K562 (cell line): ENCODE measurements around the gene MTA2. TPM values are rescaled to one million over a fixed set of nuclear protein-coding genes. Genes with fewer than 3 reads are reported as not detected.

Experiments used
- ETV1 ChIP-seq: fragments of 450-650 bp; conservative IDR thresholded peaks from 2 replicates; pipeline ENCODE4 v1.6.1; 2016; ENCODE audit warnings: missing genetic modification characterization, control low read depth, low read depth, missing compliant biosample characterization
- HDAC1 ChIP-seq, 2 experiments: fragments of 450-650 bp; IDR thresholded peaks; 2 replicates each; pipeline ENCODE4 v1.6.1; 2016 to 2017; ENCODE audit warnings: inconsistent platforms in 1 of 2, mild to moderate bottlenecking in 1 of 2, moderate library complexity in 1 of 2
- HMGN3 ChIP-seq: IDR thresholded peaks from 2 replicates; pipeline ENCODE4 v1.6.1; 2011; ENCODE audit warnings: borderline replicate concordance, low read depth, mild to moderate bottlenecking, mixed read lengths, low read length; ENCODE audit not compliant: insufficient read length; ENCODE audit errors: extremely low read depth
- MEF2D ChIP-seq: conservative IDR thresholded peaks from 2 replicates; pipeline ENCODE4 v1.6.1; 2016; ENCODE audit warnings: low read depth, missing genetic modification characterization, missing compliant biosample characterization
- MIER1 ChIP-seq: fragments of 450-650 bp; IDR thresholded peaks from 2 replicates; pipeline ENCODE4 v1.6.1; 2016; ENCODE audit warnings: antibody characterized with exemption, mild to moderate bottlenecking, low read depth
- MYNN ChIP-seq, 2 experiments: sonication (generic); formaldehyde crosslinking in 1 of 2; IDR thresholded peaks; 2 replicates each; pipeline versions ENCODE4 v1.5.0 to v1.6.1; 2016 to 2020; ENCODE audit warnings: antibody characterized with exemption in 1 of 2, missing genetic modification reagents in 1 of 2
- NFATC3 ChIP-seq: fragments of 450-650 bp; IDR thresholded peaks from 2 replicates; pipeline ENCODE4 v1.6.1; 2017; ENCODE audit warnings: mild to moderate bottlenecking
- PCBP1 ChIP-seq: fragments of 200-400 bp; formaldehyde crosslinking; IDR thresholded peaks from 2 replicates; pipeline ENCODE4 v1.6.1; 2018; ENCODE audit warnings: mild to moderate bottlenecking, low read depth, low read length; ENCODE audit not compliant: poor library complexity, severe bottlenecking
- SAFB ChIP-seq: fragments of 200-400 bp; formaldehyde crosslinking; IDR thresholded peaks from 2 replicates; pipeline ENCODE4 v1.6.1; 2017; ENCODE audit warnings: low read depth, low read length, borderline replicate concordance
- SMARCC2 ChIP-seq: fragments of 450-650 bp; IDR thresholded peaks from 2 replicates; pipeline ENCODE4 v1.6.1; 2017; ENCODE audit warnings: antibody characterized with exemption, moderate library complexity, mild to moderate bottlenecking, low read depth
- TBL1XR1 ChIP-seq, 2 experiments: IDR thresholded peaks; 2 replicates each; pipeline ENCODE4 v1.6.1; 2012; ENCODE audit warnings: improper control_type of control experiment in 2 of 2, low read length in 2 of 2, mild to moderate bottlenecking in 1 of 2
- ZNF24 ChIP-seq: fragments of 450-650 bp; IDR thresholded peaks from 2 replicates; pipeline ENCODE4 v1.6.1; 2016
- ZNF3 ChIP-seq: fragments of 250-450 bp; sonication (Bioruptor Pico); IDR thresholded peaks from 2 replicates; pipeline ENCODE4 v1.5.0; 2021; ENCODE audit warnings: mild to moderate bottlenecking, moderate library complexity
- ZNF644 ChIP-seq: fragments of 200-800 bp; sonication (Bioruptor generic); IDR thresholded peaks from 2 replicates; pipeline ENCODE4 v1.6.1; 2016; ENCODE audit warnings: low read depth, missing genetic modification characterization, missing compliant biosample characterization
- polyA plus RNA-seq, 8 experiments: library from polyadenylated mRNA; depleted of rRNA in 4 of 8; stranded (reverse) in 5 of 8; unstranded in 3 of 8; fragments of >200 nt; fragmentation: Nextera tagmentation in 2 of 8; fragmentation: Illumina TruSeq in 1 of 8; extraction: Ambion mirVana in 2 of 8; extraction: Trizol in 1 of 8; gene quantifications; 2 replicates each; pipeline versions ENCODE4 v1.2.1 to v1.2.3, GENCODE V29; 2011 to 2014; ENCODE audit warnings: inconsistent platforms in 1 of 8, missing spikeins in 1 of 8
- total RNA-seq, 7 experiments: library from RNA; depleted of rRNA in 6 of 7; stranded (reverse); fragments of >200 nt in 6 of 7; fragmentation: Illumina TruSeq in 2 of 7; extraction: Trizol in 2 of 7; gene quantifications; 2 replicates each; pipeline versions ENCODE4 v1.2.1 to v1.2.3, GENCODE V29; 2011 to 2021; ENCODE audit warnings: low replicate concordance in 1 of 7
- TF ChIP-seq, protein P1 (sequence below), 2 experiments: IDR thresholded peaks in 1 of 2; conservative IDR thresholded peaks in 1 of 2; 2 replicates each; pipeline ENCODE4 v1.6.1; 2016; ENCODE audit warnings: low read depth in 2 of 2, mild to moderate bottlenecking in 1 of 2, missing compliant biosample characterization in 1 of 2, missing genetic modification characterization in 1 of 2, moderate library complexity in 1 of 2
- TF ChIP-seq, protein P2 (sequence below), 2 experiments: IDR thresholded peaks; 2 replicates each; pipeline ENCODE4 v1.6.1; 2011; ENCODE audit warnings: borderline replicate concordance in 1 of 2, control low read depth in 1 of 2, low read depth in 1 of 2, low read length in 1 of 2, mild to moderate bottlenecking in 1 of 2, mixed read lengths in 1 of 2, moderate library complexity in 1 of 2; ENCODE audit not compliant: insufficient read depth in 1 of 2, insufficient read length in 1 of 2, poor library complexity in 1 of 2, severe bottlenecking in 1 of 2; ENCODE audit errors: extremely low read depth in 1 of 2
- TF ChIP-seq, protein P3 (sequence below): fragments of 250-450 bp; sonication (Bioruptor Pico); IDR thresholded peaks from 2 replicates; pipeline ENCODE4 v1.5.1; 2021; ENCODE audit warnings: mild to moderate bottlenecking
- TF ChIP-seq, protein P4 (sequence below): fragments of 250-450 bp; sonication (Bioruptor Pico); IDR thresholded peaks from 2 replicates; pipeline ENCODE4 v1.4.0; 2020; ENCODE audit warnings: mild to moderate bottlenecking
- TF ChIP-seq, protein P5 (sequence below): fragments of 450-650 bp; IDR thresholded peaks from 2 replicates; pipeline ENCODE4 v1.6.1; 2016; ENCODE audit warnings: antibody characterized with exemption

MTA2 gene
- total and polyA plus RNA-seq, 9 of the 15 experiments (the other 6 are each of a cell fraction or from before 2014, with no cell fraction given): 6.2 to 220 (median 172) TPM

DNA sequence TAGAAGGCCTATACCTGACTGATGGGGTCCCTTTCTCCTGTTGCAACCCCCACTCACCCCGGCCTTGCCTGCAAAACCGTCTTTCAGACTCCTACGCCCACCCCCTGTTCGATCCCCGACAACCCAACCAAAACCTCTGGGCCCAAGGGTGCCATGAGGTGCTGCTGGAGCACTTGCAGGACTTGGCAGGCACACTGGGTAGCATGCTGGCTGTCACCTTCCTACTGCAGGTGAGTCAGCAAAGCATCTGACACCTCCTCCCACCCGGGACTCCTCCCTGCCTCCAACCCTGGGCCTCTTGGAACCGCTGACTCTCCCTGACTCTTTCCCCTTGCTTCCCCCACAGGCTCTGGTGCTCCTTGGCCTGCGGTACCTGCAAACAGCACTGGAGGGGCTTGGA is 12.6 kb upstream of the MTA2 start (continued):
- TF ChIP-seq, protein P1, sequence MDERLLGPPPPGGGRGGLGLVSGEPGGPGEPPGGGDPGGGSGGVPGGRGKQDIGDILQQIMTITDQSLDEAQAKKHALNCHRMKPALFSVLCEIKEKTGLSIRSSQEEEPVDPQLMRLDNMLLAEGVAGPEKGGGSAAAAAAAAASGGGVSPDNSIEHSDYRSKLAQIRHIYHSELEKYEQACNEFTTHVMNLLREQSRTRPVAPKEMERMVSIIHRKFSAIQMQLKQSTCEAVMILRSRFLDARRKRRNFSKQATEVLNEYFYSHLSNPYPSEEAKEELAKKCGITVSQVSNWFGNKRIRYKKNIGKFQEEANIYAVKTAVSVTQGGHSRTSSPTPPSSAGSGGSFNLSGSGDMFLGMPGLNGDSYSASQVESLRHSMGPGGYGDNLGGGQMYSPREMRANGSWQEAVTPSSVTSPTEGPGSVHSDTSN (CRISPR knock-in tag; IDR thresholded peaks at IDR 0.05; ENCODE audit: low read depth): no peak
- TF ChIP-seq, protein P1 (tag; conservative IDR thresholded peaks at IDR 0.05; ENCODE audit: low read depth): no peak
- no peak for TF ChIP-seq MEF2D (tag)
- TF ChIP-seq HMGN3: no peak
- TF ChIP-seq, protein P2, sequence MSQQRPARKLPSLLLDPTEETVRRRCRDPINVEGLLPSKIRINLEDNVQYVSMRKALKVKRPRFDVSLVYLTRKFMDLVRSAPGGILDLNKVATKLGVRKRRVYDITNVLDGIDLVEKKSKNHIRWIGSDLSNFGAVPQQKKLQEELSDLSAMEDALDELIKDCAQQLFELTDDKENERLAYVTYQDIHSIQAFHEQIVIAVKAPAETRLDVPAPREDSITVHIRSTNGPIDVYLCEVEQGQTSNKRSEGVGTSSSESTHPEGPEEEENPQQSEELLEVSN (IDR thresholded peaks at IDR 0.05; ENCODE audit: borderline replicate concordance in 1 of 2, extremely low read depth in 1 of 2, insufficient read depth in 1 of 2, insufficient read length in 1 of 2, low read depth in 1 of 2, low read length in 1 of 2, poor library complexity in 1 of 2, severe bottlenecking in 1 of 2): peak in 1 of 2 experiments; percentile 18
- TF ChIP-seq, protein P3, sequence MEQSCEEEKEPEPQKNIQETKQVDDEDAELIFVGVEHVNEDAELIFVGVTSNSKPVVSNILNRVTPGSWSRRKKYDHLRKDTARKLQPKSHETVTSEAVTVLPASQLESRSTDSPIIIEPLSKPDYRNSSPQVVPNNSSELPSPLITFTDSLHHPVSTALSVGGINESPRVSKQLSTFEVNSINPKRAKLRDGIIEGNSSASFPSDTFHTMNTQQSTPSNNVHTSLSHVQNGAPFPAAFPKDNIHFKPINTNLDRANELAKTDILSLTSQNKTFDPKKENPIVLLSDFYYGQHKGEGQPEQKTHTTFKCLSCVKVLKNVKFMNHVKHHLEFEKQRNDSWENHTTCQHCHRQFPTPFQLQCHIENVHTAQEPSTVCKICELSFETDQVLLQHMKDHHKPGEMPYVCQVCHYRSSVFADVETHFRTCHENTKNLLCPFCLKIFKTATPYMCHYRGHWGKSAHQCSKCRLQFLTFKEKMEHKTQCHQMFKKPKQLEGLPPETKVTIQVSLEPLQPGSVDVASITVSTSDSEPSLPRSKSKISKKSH (CRISPR knock-in tag): no peak
- no peak for TF ChIP-seq ZNF24
- TF ChIP-seq, protein P4, sequence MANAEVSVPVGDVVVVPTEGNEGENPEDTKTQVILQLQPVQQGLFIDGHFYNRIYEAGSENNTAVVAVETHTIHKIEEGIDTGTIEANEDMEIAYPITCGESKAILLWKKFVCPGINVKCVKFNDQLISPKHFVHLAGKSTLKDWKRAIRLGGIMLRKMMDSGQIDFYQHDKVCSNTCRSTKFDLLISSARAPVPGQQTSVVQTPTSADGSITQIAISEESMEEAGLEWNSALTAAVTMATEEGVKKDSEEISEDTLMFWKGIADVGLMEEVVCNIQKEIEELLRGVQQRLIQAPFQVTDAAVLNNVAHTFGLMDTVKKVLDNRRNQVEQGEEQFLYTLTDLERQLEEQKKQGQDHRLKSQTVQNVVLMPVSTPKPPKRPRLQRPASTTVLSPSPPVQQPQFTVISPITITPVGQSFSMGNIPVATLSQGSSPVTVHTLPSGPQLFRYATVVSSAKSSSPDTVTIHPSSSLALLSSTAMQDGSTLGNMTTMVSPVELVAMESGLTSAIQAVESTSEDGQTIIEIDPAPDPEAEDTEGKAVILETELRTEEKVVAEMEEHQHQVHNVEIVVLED (CRISPR knock-in tag): no peak
- TF ChIP-seq MIER1: no peak
- TF ChIP-seq ETV1 (tag): no peak
- no peak for TF ChIP-seq NFATC3
- TF ChIP-seq SMARCC2: no peak
- no peak for TF ChIP-seq PCBP1
- TF ChIP-seq TBL1XR1 (IDR thresholded peaks at IDR 0.05; ENCODE audit: low read length in 2 of 2): no peak
- TF ChIP-seq, protein P5, sequence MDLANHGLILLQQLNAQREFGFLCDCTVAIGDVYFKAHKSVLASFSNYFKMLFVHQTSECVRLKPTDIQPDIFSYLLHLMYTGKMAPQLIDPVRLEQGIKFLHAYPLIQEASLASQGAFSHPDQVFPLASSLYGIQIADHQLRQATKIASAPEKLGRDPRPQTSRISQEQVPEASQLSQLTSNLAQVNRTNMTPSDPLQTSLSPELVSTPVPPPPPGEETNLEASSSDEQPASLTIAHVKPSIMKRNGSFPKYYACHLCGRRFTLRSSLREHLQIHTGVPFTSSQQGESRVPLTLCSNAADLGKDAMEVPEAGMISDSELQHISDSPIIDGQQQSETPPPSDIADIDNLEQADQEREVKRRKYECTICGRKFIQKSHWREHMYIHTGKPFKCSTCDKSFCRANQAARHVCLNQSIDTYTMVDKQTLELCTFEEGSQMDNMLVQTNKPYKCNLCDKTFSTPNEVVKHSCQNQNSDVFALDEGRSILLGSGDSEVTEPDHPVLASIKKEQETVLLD: no peak
- TF ChIP-seq MYNN (IDR thresholded peaks at IDR 0.05): no peak
- no peak for TF ChIP-seq MYNN (CRISPR knock-in tag; IDR thresholded peaks at IDR 0.05)
- TF ChIP-seq HDAC1 (IDR thresholded peaks at IDR 0.05): 0 out of 4 replicates have a peak, but pooled peaks of 1 of the 2 experiments have one; percentile 39
- TF ChIP-seq SAFB: no peak
- no peak for TF ChIP-seq ZNF3
- no peak for TF ChIP-seq ZNF644
